Panc1 (cell line): ENCODE measurements around the gene NDUFV3. TPM values are rescaled to one million over a fixed set of nuclear protein-coding genes. Genes with fewer than 3 reads are reported as not detected.

Source experiments
- ATAC-seq: fragments of 200-7000 bp; cut with Tn5 transposase; 2 replicates; pipeline ENCODE4 v1.9.1; 2020; ENCODE audit warnings: mild to moderate bottlenecking, moderate library complexity
- BruUV-seq: library from RNA; stranded (reverse); fragments of 400-500 nt; replicated peaks from 2 replicates; lab custom pipeline; 2021; lab: Mats Ljungman, UMichigan
- CTCF ChIA-PET: fragments of 300-600 bp; sonication (Branson Sonifier 250); formaldehyde crosslinking; loops from one replicate; lab custom pipeline; 2022; ENCODE audit warnings: antibody characterized with exemption; lab: Charles Lee
- POLR2A ChIA-PET: fragments of 300-600 bp; sonication (Branson Sonifier 250); formaldehyde crosslinking; loops from one replicate; lab custom pipeline; 2022; ENCODE audit warnings: antibody characterized with exemption; lab: Charles Lee
- DNase-seq: peaks from one replicate; pipeline ENCODE4 v3.0.0-alpha.2; 2010; ENCODE audit warnings: low read depth, low spot score
- H3K27ac ChIP-seq: 2 replicates; pipeline ENCODE4 v1.5.1; 2011; ENCODE audit warnings: mild to moderate bottlenecking, low read length, inconsistent platforms
- H3K27me3 ChIP-seq: fragments of 200-500 bp; sonication (Bioruptor generic); 2 replicates; pipeline ENCODE4 v1.6.0; 2014; ENCODE audit warnings: low read length, inconsistent platforms; ENCODE audit not compliant: control insufficient read depth, insufficient read depth
- H3K36me3 ChIP-seq: fragments of 200-500 bp; sonication (Bioruptor generic); 2 replicates; pipeline ENCODE4 v1.5.1; 2014; ENCODE audit warnings: inconsistent platforms, mild to moderate bottlenecking, low read length, moderate library complexity; ENCODE audit not compliant: control insufficient read depth, insufficient read depth
- H3K4me1 ChIP-seq: 2 replicates; pipeline ENCODE4 v1.5.1; 2011; ENCODE audit warnings: inconsistent platforms, mild to moderate bottlenecking, low read length, moderate library complexity; ENCODE audit not compliant: control insufficient read depth, insufficient read depth
- H3K4me3 ChIP-seq, 2 experiments: 2 replicates each; pipeline ENCODE4 v1.5.1; 2011 to 2012; ENCODE audit warnings: low read depth in 2 of 2, low read length in 2 of 2, mild to moderate bottlenecking in 2 of 2, inconsistent platforms in 1 of 2, moderate library complexity in 1 of 2
- H3K9me3 ChIP-seq: fragments of 200-500 bp; sonication (Bioruptor generic); 2 replicates; pipeline ENCODE4 v1.5.1; 2014; ENCODE audit warnings: low read depth, mild to moderate bottlenecking, inconsistent platforms, low read length, moderate library complexity; ENCODE audit not compliant: control insufficient read depth, insufficient read depth
- CTCF ChIP-seq: fragments of 450-650 bp; IDR thresholded peaks from 2 replicates; pipeline ENCODE4 v1.5.1; 2017; ENCODE audit warnings: mild to moderate bottlenecking
- POLR2AphosphoS5 ChIP-seq: IDR thresholded peaks from 2 replicates; pipeline ENCODE4 v1.6.1; 2012; ENCODE audit warnings: mild to moderate bottlenecking, low read depth, low read length, moderate library complexity
- SIN3A ChIP-seq: IDR thresholded peaks from 2 replicates; pipeline ENCODE4 v1.6.1; 2012; ENCODE audit warnings: low read depth, mild to moderate bottlenecking, low read length, moderate library complexity, borderline replicate concordance; ENCODE audit not compliant: insufficient read depth
- TCF7L2 ChIP-seq: IDR thresholded peaks from 2 replicates; pipeline ENCODE4 v1.6.1; 2011; ENCODE audit warnings: mild to moderate bottlenecking, low read depth, low read length, inconsistent platforms
- in situ Hi-C: cut with HindIII; loops from 2 replicates; pipeline ENCODE4 v1.10.0; 2016; ENCODE audit warnings: low sequenced_read_pairs, low pct_unique_long_range_greater_than_20kb
- intact Hi-C: fragments of 100-400 bp; cut with micrococcal nuclease; formaldehyde crosslinking; loops from one replicate; pipeline ENCODE4 v1.10.0; 2022; ENCODE audit not compliant: unreplicated experiment
- total RNA-seq: library from RNA; stranded (reverse); gene quantifications from one replicate; pipeline ENCODE4 v1.2.1, GENCODE V29; 2021; ENCODE audit not compliant: unreplicated experiment
- TF ChIP-seq, protein P1 (sequence below), 2 experiments: IDR thresholded peaks; 2 replicates each; pipeline ENCODE4 v1.6.1; 2011 to 2012; ENCODE audit warnings: low read depth in 2 of 2, control low read depth in 1 of 2, low read length in 1 of 2, mild to moderate bottlenecking in 1 of 2, moderate library complexity in 1 of 2; ENCODE audit not compliant: insufficient read depth in 1 of 2

NDUFV3 gene
- total RNA-seq, 1 experiment from 2014 or later, result 21.1 TPM

DNA sequence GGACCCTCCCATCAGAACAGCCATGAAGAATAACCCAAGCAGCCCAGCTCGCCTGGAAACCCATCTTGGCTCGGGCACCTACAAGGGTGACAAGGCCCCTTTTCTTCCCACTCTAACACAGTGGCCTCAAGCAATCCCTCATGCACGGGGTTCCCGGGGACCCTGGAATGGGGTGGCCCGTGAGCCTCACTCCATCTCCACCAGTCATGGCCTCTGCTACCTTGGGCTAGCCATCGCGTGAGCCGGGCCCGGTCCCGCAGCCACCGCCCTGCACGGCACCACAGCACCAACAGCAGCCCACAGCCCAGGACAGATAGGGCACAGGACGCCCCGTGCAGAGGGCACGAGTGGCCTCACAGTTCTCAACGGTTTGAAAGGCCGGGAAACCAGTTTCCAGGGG lies 32.8 kb upstream of the NDUFV3 start:
- H3K4me3 ChIP-seq, result no peak overlapping the region
- intact Hi-C loops, result no loop called here
- H3K4me1 ChIP-seq, result no peaks in the 10 kb centered on the region
- H3K27ac ChIP-seq, result no peak overlapping the region
- no TSS peak for BruUV-seq
- ATAC-seq, result no peak
- no peaks in the 10 kb centered on the region for H3K27me3 ChIP-seq
- POLR2A ChIA-PET, result no interaction called here
- TF ChIP-seq POLR2AphosphoS5 (no peak), CTCF (no peak), SIN3A (no peak), TCF7L2 (no peak)
- TF ChIP-seq, protein P1, sequence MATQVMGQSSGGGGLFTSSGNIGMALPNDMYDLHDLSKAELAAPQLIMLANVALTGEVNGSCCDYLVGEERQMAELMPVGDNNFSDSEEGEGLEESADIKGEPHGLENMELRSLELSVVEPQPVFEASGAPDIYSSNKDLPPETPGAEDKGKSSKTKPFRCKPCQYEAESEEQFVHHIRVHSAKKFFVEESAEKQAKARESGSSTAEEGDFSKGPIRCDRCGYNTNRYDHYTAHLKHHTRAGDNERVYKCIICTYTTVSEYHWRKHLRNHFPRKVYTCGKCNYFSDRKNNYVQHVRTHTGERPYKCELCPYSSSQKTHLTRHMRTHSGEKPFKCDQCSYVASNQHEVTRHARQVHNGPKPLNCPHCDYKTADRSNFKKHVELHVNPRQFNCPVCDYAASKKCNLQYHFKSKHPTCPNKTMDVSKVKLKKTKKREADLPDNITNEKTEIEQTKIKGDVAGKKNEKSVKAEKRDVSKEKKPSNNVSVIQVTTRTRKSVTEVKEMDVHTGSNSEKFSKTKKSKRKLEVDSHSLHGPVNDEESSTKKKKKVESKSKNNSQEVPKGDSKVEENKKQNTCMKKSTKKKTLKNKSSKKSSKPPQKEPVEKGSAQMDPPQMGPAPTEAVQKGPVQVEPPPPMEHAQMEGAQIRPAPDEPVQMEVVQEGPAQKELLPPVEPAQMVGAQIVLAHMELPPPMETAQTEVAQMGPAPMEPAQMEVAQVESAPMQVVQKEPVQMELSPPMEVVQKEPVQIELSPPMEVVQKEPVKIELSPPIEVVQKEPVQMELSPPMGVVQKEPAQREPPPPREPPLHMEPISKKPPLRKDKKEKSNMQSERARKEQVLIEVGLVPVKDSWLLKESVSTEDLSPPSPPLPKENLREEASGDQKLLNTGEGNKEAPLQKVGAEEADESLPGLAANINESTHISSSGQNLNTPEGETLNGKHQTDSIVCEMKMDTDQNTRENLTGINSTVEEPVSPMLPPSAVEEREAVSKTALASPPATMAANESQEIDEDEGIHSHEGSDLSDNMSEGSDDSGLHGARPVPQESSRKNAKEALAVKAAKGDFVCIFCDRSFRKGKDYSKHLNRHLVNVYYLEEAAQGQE (IDR thresholded peaks at IDR 0.05; ENCODE audit: insufficient read depth in 1 of 2, low read depth in 2 of 2, low read length in 1 of 2), result no peak
- in situ Hi-C loops, result no loop called here
- DNase-seq, result no peak
- CTCF ChIA-PET, result no interaction called here
- H3K9me3 ChIP-seq, result no peaks in the 10 kb centered on the region
- peaks cover 6% of the 10 kb centered on the region; the same call in 1 of the 2 replicates for H3K36me3 ChIP-seq

GRCh38 chr21:42861311-42861847 lies 31.7 kb upstream of the NDUFV3 start:
- CTCF ChIA-PET, result no interaction called here
- DNase-seq (no peak), ATAC-seq (no peak)
- TF ChIP-seq POLR2AphosphoS5 (no peak), CTCF (no peak), TCF7L2 (no peak), SIN3A (no peak)
- TF ChIP-seq, protein P1 (IDR thresholded peaks at IDR 0.05; ENCODE audit: insufficient read depth in 1 of 2, low read depth in 2 of 2, low read length in 1 of 2), result no peak
- intact Hi-C loops (no loop called here), in situ Hi-C loops (no loop called here)
- H3K9me3 ChIP-seq, result no peaks in the 10 kb centered on the region
- H3K27me3 ChIP-seq, result no peaks in the 10 kb centered on the region
- no TSS peak for BruUV-seq
- no peak overlapping the region for H3K27ac ChIP-seq
- POLR2A ChIA-PET, result no interaction called here
- no peak overlapping the region for H3K4me3 ChIP-seq
- H3K36me3 ChIP-seq, result peaks cover 6% of the 10 kb centered on the region; the same call in 1 of the 2 replicates
- no peaks in the 10 kb centered on the region for H3K4me1 ChIP-seq
